Nephron progenitor cell (in vitro differentiated cells): ENCODE data around the gene SUSD4.

ENCODE experiments used
- DNase-seq: peaks from one replicate; pipeline ENCODE4 v3.0.0; 2021
- H3K27ac Mint-ChIP-seq: 2 replicates; pipeline ENCODE4 v1.8.0; 2021; ENCODE audit warnings: mild to moderate bottlenecking, moderate library complexity, mixed read lengths
- H3K27me3 Mint-ChIP-seq: 2 replicates; pipeline ENCODE4 v1.8.0; 2021; ENCODE audit warnings: mild to moderate bottlenecking, low read depth, mixed read lengths; ENCODE audit not compliant: poor library complexity
- H3K36me3 Mint-ChIP-seq: 2 replicates; pipeline ENCODE4 v1.8.0; 2021; ENCODE audit warnings: low read depth, mixed read lengths
- H3K4me1 Mint-ChIP-seq: 2 replicates; pipeline ENCODE4 v1.8.0; 2021; ENCODE audit warnings: mixed read lengths
- H3K4me3 Mint-ChIP-seq: 2 replicates; pipeline ENCODE4 v1.8.0; 2021; ENCODE audit warnings: mild to moderate bottlenecking, moderate library complexity, mixed read lengths
- H3K9me3 Mint-ChIP-seq: 2 replicates; pipeline ENCODE4 v1.8.0; 2021; ENCODE audit warnings: mild to moderate bottlenecking, moderate library complexity, mixed read lengths
- TF ChIP-seq, protein P1 (sequence below): fragments of 200-600 bp; sonication (generic); IDR thresholded peaks from 2 replicates; pipeline ENCODE4 v1.5.0; 2021; ENCODE audit warnings: antibody characterized with exemption

SUSD4 gene

DNA sequence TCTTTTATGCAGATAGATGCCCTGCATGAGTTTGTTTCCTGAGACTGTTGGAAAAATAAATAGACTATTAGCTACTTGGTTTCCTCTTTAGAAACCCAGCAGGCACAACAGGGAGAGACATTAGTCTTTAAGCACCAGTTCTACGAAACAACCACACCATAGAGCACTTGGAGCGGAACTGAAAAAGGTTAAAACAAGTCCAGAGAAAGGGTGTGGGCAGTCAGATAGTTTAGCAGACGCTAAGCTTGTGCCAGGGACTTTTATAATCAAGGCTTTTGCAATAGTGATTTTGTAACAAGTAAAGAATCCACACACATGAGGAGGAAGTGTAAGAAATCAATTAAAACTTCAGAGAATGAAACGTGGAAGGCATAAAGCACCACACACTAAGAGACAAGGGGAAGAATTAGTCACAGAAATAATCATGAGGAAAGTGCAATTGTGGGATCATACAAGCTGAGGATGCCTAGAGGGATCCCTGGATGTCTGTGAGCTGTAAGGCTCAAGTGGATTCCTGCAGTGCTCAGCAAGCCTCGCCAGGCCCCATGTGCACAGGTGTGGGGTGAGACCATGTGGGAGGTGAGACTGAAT, 183.2 kb downstream of the SUSD4 start:
- Mint-ChIP-seq H3K27me3 (peaks cover 40% of the 10 kb centered on the region), H3K4me3 (no peak overlapping the region), H3K9me3 (no peaks in the 10 kb centered on the region), H3K4me1 (peaks cover 24% of the 10 kb centered on the region), H3K36me3 (no peaks in the 10 kb centered on the region), H3K27ac (peak overlapping the region; percentile 8)
- TF ChIP-seq, protein P1, sequence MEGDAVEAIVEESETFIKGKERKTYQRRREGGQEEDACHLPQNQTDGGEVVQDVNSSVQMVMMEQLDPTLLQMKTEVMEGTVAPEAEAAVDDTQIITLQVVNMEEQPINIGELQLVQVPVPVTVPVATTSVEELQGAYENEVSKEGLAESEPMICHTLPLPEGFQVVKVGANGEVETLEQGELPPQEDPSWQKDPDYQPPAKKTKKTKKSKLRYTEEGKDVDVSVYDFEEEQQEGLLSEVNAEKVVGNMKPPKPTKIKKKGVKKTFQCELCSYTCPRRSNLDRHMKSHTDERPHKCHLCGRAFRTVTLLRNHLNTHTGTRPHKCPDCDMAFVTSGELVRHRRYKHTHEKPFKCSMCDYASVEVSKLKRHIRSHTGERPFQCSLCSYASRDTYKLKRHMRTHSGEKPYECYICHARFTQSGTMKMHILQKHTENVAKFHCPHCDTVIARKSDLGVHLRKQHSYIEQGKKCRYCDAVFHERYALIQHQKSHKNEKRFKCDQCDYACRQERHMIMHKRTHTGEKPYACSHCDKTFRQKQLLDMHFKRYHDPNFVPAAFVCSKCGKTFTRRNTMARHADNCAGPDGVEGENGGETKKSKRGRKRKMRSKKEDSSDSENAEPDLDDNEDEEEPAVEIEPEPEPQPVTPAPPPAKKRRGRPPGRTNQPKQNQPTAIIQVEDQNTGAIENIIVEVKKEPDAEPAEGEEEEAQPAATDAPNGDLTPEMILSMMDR: no peak
- no peak for DNase-seq

DNA sequence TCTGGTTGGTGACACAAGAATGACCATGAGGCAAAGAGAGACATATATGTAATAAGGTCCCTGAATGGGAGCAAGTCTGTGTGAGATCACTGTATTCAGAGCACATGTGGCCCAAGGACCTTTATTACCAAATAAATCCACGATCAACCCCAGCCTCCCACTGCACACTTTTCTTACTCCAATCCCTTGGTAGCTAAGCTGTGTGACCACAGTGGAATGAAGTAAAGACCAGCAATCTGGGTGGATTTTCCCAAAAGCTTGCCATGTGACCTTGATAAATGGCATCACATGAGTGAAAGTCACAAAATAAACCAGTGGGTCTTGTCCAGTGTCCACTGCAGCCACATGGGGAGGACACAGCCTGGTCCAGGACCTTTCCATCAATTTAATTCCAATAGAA, 184.2 kb downstream of the SUSD4 start:
- DNase-seq: no peak
- Mint-ChIP-seq H3K36me3 (no peaks in the 10 kb centered on the region), H3K4me1 (peaks cover 28% of the 10 kb centered on the region), H3K9me3 (no peaks in the 10 kb centered on the region), H3K4me3 (no peak overlapping the region), H3K27me3 (peaks cover 34% of the 10 kb centered on the region), H3K27ac (no peak overlapping the region)
- TF ChIP-seq, protein P1: no peak

DNA sequence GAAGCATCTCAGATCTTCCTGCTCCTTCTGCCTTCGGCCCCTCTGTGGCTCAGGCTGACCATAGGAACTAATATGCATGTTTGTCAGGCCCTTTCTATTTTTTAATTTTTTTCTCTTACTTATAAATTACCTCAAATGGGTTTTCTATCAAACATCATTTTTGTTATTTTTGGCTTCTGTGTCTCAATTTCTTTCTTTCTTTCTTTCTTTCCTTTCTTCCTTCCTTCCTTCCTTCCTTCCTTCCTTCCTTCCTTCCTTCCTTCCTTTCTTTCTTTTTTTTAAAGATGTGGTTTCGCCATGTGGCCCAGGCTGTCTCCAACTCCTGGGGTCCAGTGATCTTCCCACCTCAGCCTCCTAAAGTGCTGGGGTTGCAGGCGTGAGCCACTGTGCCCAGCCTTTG, 184.7 kb downstream of the SUSD4 start:
- no peaks in the 10 kb centered on the region for H3K9me3 Mint-ChIP-seq
- no peak overlapping the region for H3K27ac Mint-ChIP-seq
- peaks cover 28% of the 10 kb centered on the region for H3K4me1 Mint-ChIP-seq
- TF ChIP-seq, protein P1: no peak
- peaks cover 30% of the 10 kb centered on the region for H3K27me3 Mint-ChIP-seq
- DNase-seq: no peak
- no peaks in the 10 kb centered on the region for H3K36me3 Mint-ChIP-seq
- no peak overlapping the region for H3K4me3 Mint-ChIP-seq

DNA sequence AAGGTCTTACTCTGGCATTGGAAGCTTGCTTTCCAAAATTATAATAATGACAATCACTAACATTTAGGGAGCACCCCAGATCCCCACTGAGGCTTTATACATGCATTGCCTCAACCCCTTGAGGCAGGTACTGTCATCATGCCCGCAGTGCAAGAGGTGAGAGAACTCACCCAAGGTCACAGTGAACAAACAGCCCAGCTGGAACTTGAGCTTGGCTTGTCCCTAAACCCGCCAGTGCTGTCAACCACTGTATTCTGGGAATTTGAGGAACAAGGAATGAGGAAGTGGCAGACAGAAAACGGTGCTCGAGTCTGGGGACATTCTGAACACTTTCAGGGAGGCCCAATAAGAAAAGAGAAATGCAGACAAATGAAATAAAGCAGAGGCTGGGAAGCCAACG, 186.3 kb downstream of the SUSD4 start:
- no peaks in the 10 kb centered on the region for H3K9me3 Mint-ChIP-seq
- H3K36me3 Mint-ChIP-seq: no peaks in the 10 kb centered on the region
- DNase-seq: no peak
- H3K4me3 Mint-ChIP-seq: no peak overlapping the region
- peaks cover 28% of the 10 kb centered on the region for H3K4me1 Mint-ChIP-seq
- H3K27ac Mint-ChIP-seq: no peak overlapping the region
- peaks cover 26% of the 10 kb centered on the region for H3K27me3 Mint-ChIP-seq
- TF ChIP-seq, protein P1: no peak

DNA sequence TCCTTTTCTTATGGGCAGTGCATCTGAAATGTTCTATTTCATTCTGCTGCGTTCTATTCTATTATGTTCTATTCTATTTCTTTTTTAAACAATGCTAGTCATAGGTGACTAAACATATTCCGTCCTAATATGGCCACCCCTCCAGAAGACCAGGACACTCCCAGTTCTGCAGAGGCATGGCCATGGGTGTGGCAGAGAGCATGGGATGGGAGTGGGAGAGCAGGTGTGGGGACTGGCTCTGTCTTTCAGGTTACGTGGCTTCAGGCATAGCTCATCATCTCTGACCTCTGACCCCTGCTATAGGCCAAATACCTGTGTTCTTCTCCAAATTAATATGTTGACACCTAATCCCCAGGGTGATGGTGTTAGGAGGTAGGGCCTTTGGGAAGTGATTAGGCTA, 187.5 kb downstream of the SUSD4 start:
- TF ChIP-seq, protein P1: no peak
- H3K4me1 Mint-ChIP-seq: peaks cover 28% of the 10 kb centered on the region
- H3K4me3 Mint-ChIP-seq: no peak overlapping the region
- peaks cover 19% of the 10 kb centered on the region for H3K27me3 Mint-ChIP-seq
- H3K9me3 Mint-ChIP-seq: peaks cover 4% of the 10 kb centered on the region
- DNase-seq: no peak
- no peak overlapping the region for H3K27ac Mint-ChIP-seq
- H3K36me3 Mint-ChIP-seq: no peaks in the 10 kb centered on the region

DNA sequence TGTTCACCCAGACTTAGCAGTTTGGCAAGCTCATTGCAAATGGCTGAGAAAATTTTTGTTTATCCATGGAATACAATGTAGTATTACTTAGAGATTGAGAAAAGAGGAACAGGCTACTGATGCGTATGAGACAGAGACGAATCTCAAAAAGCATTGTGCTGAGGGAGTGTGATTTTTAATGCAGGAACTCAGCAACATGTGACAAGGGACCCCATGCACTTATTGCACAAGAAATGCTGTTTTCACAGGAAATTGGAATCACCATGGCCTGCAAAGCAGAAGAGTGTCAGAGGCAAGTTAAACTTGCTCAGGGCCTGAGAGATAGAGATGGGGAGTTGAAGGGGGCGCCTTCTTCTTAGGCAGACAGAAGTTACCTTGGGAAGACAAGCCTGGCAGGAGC, 188.3 kb downstream of the SUSD4 start:
- Mint-ChIP-seq H3K27ac (no peak overlapping the region), H3K4me3 (no peak overlapping the region), H3K36me3 (no peaks in the 10 kb centered on the region), H3K4me1 (peaks cover 19% of the 10 kb centered on the region), H3K9me3 (peaks cover 8% of the 10 kb centered on the region), H3K27me3 (peaks cover 14% of the 10 kb centered on the region)
- DNase-seq: no peak
- TF ChIP-seq, protein P1: no peak
